ENCODE measurements around the gene REPIN1. TPM values are rescaled to one million over a fixed set of nuclear protein-coding genes. Genes with fewer than 3 reads are reported as not detected.

Gene REPIN1
- total RNA-seq, result 10 to 100 TPM in 3 of 4 donors, 1 to 10 TPM in 1; 9.7 to 80.8 (median 37.9) TPM

DNA sequence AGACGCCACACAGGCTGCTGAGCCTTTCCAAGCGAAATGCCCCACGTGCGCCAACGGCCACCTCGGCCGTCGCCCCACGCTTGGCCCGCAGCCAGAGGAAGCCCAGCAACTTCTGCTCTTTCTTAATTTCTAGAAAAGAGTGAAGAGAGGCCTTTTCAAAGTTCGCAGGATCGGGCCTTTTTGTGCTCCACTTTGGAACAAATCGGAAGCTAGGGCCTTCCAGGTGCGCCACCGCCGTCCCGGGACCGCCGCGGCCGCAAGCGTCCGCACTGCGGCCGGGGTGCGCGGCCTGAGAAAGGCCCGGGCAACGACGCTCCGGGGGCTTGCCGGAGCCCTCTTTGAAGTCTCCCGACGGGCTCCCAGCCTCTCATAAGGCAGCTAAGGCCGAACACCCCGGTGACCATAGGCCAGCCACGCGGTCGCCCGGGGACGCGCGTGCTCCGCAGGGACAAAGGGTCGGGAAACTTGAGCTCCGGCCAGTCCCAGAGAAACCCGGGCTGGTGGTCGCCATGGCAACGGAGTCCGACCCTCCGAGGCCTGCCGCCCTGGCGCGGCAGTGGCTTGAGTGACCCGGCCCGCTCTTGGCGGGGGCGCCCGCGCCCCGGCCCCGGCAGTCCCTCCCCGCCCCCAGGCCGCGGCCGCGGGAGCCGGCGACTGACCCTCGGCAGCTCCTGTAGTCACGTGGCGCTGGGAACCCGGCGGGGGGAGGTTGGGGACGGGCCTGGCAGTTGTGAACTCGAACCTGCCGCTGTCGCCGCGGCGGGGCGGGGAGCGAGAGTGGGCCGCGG, at the start of gene REPIN1:
TSS of gene REPIN1 (plus strand) at position 727 of the 788 bp plus-strand sequence. CDS start 890 bp downstream, outside the sequence.
- no peaks in the 10 kb centered on the region for H3K36me3 ChIP-seq
- H3K9me3 ChIP-seq, result no peaks in the 10 kb centered on the region
- H3K4me1 ChIP-seq, result peaks cover 0 to 10% of the 10 kb centered on the region in 2 donors
- H3K4me3 ChIP-seq, result peak within 1 kb of the TSS; percentile 57 to 83
- H3K27ac ChIP-seq, result peak within 1 kb of the TSS; percentile 92 to 98
- peak; percentile 90 to 92 for DNase-seq
- intact Hi-C loops (cut with DNase I; ENCODE audit: low total_unique reads), result no loop called here
- H3K27me3 ChIP-seq, result no peaks in the 10 kb centered on the region
- TF ChIP-seq, protein P1, sequence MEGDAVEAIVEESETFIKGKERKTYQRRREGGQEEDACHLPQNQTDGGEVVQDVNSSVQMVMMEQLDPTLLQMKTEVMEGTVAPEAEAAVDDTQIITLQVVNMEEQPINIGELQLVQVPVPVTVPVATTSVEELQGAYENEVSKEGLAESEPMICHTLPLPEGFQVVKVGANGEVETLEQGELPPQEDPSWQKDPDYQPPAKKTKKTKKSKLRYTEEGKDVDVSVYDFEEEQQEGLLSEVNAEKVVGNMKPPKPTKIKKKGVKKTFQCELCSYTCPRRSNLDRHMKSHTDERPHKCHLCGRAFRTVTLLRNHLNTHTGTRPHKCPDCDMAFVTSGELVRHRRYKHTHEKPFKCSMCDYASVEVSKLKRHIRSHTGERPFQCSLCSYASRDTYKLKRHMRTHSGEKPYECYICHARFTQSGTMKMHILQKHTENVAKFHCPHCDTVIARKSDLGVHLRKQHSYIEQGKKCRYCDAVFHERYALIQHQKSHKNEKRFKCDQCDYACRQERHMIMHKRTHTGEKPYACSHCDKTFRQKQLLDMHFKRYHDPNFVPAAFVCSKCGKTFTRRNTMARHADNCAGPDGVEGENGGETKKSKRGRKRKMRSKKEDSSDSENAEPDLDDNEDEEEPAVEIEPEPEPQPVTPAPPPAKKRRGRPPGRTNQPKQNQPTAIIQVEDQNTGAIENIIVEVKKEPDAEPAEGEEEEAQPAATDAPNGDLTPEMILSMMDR (IDR thresholded peaks at IDR 0.05), result peak in 1 of 4 experiments; percentile 27
- peak; percentile 36 to 77 for TF ChIP-seq POLR2A (IDR thresholded peaks at IDR 0.05)

DNA sequence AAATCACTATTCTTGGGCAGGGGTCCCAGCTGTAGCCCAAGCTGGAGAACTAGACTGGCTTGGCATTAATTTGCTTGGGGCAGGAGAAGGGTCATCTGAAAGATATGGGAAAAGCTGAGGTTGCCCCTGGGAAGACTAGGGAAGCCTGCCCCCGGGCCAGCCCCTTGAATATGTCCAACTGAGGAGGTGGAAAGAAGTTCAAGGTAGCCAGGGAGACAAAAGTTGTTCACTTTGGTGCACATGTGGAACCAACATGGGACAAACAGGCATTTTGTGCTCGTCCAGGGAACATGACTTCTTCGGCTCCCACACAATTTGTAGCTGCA, 46.9 kb upstream of the REPIN1 start:
- no peaks in the 10 kb centered on the region for H3K4me1 ChIP-seq
- H3K4me3 ChIP-seq, result no peak overlapping the region
- DNase-seq, result no peak
- no peak for TF ChIP-seq POLR2A (IDR thresholded peaks at IDR 0.05)
- TF ChIP-seq, protein P1 (IDR thresholded peaks at IDR 0.05), result no peak
- no peak overlapping the region for H3K27ac ChIP-seq
- H3K36me3 ChIP-seq, result no peaks in the 10 kb centered on the region
- no peaks in the 10 kb centered on the region for H3K27me3 ChIP-seq
- H3K9me3 ChIP-seq, result no peaks in the 10 kb centered on the region
- intact Hi-C loops (cut with DNase I; ENCODE audit: low total_unique reads), result no loop called here

DNA sequence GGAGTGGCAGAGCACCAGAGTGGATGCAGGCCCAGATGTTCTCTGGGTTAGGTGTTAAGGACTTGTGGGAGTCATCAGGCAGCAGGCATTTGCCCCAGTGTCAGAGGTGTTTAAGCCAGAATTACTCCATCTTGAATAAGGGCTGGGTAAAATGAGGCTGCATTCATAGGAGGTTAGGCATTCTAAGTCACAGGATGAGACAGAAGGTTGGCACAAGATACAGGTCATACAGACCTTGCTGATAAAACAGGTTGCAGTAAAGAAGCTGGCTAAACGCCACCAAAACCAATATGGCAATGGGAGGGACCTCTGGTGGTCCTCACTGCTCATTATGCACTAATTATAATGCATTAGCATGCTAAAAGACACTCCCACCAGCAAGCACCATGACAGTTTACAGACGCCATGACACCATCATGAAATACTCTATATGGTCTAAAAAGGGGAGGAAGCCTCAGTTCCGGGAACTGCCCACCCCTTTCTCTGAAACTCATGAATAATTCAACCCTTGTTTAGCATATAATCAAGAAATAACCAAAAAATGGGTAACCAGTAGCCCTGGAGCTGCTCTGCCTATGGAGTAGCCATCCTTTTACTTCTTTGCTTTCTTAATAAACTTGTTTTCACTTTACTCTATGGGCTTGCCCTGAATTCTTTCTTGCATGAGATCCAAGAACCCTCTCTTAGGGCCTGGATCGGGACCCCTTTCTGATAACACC, 46.3 kb upstream of the REPIN1 start:
- Histone ChIP-seq H3K9me3 (no peaks in the 10 kb centered on the region), H3K27ac (peak overlapping the region; percentile 86 to 92), H3K27me3 (no peaks in the 10 kb centered on the region), H3K4me3 (peak overlapping the region; percentile 50 to 72), H3K4me1 (no peaks in the 10 kb centered on the region), H3K36me3 (no peaks in the 10 kb centered on the region)
- intact Hi-C loops (cut with DNase I; ENCODE audit: low total_unique reads), result no loop called here
- TF ChIP-seq POLR2A (IDR thresholded peaks at IDR 0.05), result no peak
- TF ChIP-seq, protein P1 (IDR thresholded peaks at IDR 0.05), result no peak
- DNase-seq, result no peak

DNA sequence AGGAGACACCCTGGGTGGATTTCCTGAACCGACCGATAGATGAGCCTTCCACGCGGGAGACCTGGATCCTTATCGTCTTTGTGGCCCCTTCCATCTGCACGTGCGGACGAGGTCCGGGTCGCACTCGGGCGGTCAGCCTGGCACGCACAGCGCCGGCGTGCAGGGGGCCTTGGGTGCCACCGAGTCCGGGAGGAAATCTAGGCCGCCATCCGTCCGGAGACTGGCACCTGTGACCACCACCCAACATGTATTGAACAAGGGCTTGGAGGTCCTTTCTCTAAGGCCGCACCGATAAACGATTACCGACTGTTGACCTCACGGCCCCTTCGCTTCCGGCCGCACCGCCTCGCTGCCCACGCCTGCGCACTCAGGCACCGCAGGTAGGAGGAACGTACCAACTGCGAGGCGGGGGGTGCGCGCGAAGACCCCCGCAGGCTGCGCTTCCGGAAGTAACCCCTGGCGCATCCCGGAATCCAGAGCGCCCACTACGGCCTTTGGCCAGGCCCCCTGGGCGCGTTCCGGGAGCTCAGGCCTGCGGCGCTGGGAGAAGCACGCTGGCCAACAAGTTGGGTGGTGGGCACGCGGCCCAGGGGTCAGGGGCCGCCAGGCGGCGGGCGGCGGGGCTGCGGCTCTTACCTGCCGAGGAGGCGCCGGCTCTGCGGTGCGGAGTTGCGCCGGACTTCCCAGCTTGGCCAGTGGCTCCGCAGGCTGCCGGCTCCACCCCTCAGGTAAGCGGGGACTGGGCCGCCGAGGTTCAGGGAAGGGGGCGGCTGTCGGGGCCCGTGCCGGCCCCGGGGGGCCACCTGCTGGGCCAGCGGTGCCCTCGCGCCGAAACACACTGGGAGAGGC, 45.6 kb upstream of the REPIN1 start, which contains the start of the genes ACTR3C and LRRC61:
TSS of gene ACTR3C (minus strand) at position 713 of the 849 bp plus-strand sequence. CDS start 28,249 bp downstream, outside the sequence.
TSS of gene LRRC61 (plus strand) at position 523 of the 849 bp plus-strand sequence. CDS start 13,507 bp downstream, outside the sequence.
- intact Hi-C loops (cut with DNase I; ENCODE audit: low total_unique reads), result no loop called here
- H3K9me3 ChIP-seq, result no peaks in the 10 kb centered on the region
- H3K27ac ChIP-seq, result peak within 1 kb of the TSS; percentile 86 to 92
- peak in 1 of 2 donors; percentile 35 for TF ChIP-seq POLR2A (IDR thresholded peaks at IDR 0.05)
- TF ChIP-seq, protein P1 (IDR thresholded peaks at IDR 0.05), result no peak
- DNase-seq, result peak; percentile 44 to 48
- H3K4me1 ChIP-seq, result no peaks in the 10 kb centered on the region
- peak within 1 kb of the TSS; percentile 50 to 72 for H3K4me3 ChIP-seq
- H3K36me3 ChIP-seq, result no peaks in the 10 kb centered on the region
- no peaks in the 10 kb centered on the region for H3K27me3 ChIP-seq
